SJCRH30 (cell line): ENCODE results near the gene RYR3. TPM values are rescaled to one million over a fixed set of nuclear protein-coding genes. Genes with fewer than 3 reads are reported as not detected.

ENCODE experiments used
- total RNA-seq: library from RNA; depleted of rRNA; stranded (reverse); fragments of >200 nt; shearing (Covaris generic); gene quantifications from 2 replicates; pipeline ENCODE4 v1.2.3, GENCODE V29; 2014; rRNA removed

RYR3 gene
- total RNA-seq, 1 experiment from 2014 or later = 23.4 TPM

Other genes starting within 250 kb of the RYR3 start
- gene FMN1, start 116.3 kb upstream of the RYR3 start, total RNA-seq = 15.6 and 21.2 TPM in 2 replicates